Endothelial cell of umbilical vein (primary cell): ENCODE measurements around the gene DGKH. TPM values are rescaled to one million over a fixed set of nuclear protein-coding genes. Genes with fewer than 3 reads are reported as not detected.

Experiments used
- BruUV-seq: library from RNA; stranded (reverse); fragments of 400-500 nt; replicated peaks from 2 replicates; lab custom pipeline; 2021; lab: Mats Ljungman, UMichigan
- CTCF ChIA-PET: fragments of 300-600, 350-600 bp; sonication (Branson Sonifier 250); formaldehyde crosslinking; loops from one replicate; lab custom pipeline; 2021; ENCODE audit warnings: antibody characterized with exemption, inconsistent platforms; lab: Charles Lee
- POLR2A ChIA-PET: fragments of 300-600, 350-600 bp; sonication (Branson Sonifier 250); formaldehyde crosslinking; loops from one replicate; lab custom pipeline; 2021; ENCODE audit warnings: antibody characterized with exemption, inconsistent platforms; lab: Charles Lee
- DNase-seq: peaks from one replicate; pipeline ENCODE4 v3.0.0-alpha.2; 2011; ENCODE audit warnings: low read depth, low spot score
- FAIRE-seq: peaks from 2 replicates; lab custom pipeline; 2011; peaks lifted over from hg19 to GRCh38; lab: Jason Lieb, UNC
- H2AFZ ChIP-seq: 2 replicates; pipeline ENCODE4 v1.6.0; 2012; ENCODE audit warnings: low read depth, low read length, control low read depth, inconsistent platforms
- H3K27ac ChIP-seq: 2 replicates; pipeline ENCODE4 v1.5.1; 2011; ENCODE audit warnings: low read depth, mild to moderate bottlenecking, control low read depth, low read length, moderate library complexity; ENCODE audit not compliant: insufficient read depth
- H3K27me3 ChIP-seq, 2 experiments: 2 replicates each; pipeline versions ENCODE4 v1.6.0 to v1.6.1; 2011; ENCODE audit warnings: low read length in 2 of 2, mixed read lengths in 1 of 2; ENCODE audit not compliant: control insufficient read depth in 2 of 2, insufficient read depth in 2 of 2
- H3K36me3 ChIP-seq, 2 experiments: 2 replicates in 1 of 2; 3 replicates in 1 of 2; pipeline ENCODE4 v1.5.1; 2011; ENCODE audit warnings: low read length in 2 of 2, mild to moderate bottlenecking in 1 of 2, moderate library complexity in 1 of 2; ENCODE audit not compliant: control insufficient read depth in 2 of 2, insufficient read depth in 2 of 2; ENCODE audit errors: extremely low read depth in 1 of 2
- H3K4me1 ChIP-seq: 3 replicates; pipeline ENCODE4 v1.5.1; 2011; ENCODE audit warnings: mild to moderate bottlenecking, low read length; ENCODE audit not compliant: control insufficient read depth, insufficient read depth; ENCODE audit errors: extremely low read depth
- H3K4me2 ChIP-seq: 2 replicates; pipeline ENCODE4 v1.6.1; 2011; ENCODE audit warnings: low read length, control low read depth, mixed read lengths; ENCODE audit not compliant: insufficient read depth
- H3K4me3 ChIP-seq, 3 experiments: fragments of 200-600 bp in 1 of 3; sonication (generic), shearing (Covaris generic) in 1 of 3; replicated peaks in 1 of 3; 2 replicates each; pipeline ENCODE4 v1.5.1; 2011 to 2016; ENCODE audit warnings: control low read depth in 3 of 3, low read length in 3 of 3, mild to moderate bottlenecking in 2 of 3, inconsistent platforms in 1 of 3, low read depth in 1 of 3, moderate library complexity in 1 of 3; ENCODE audit not compliant: insufficient read depth in 1 of 3
- H3K79me2 ChIP-seq: 2 replicates; pipeline ENCODE4 v1.6.0; 2012; ENCODE audit warnings: low read length, inconsistent platforms; ENCODE audit not compliant: control insufficient read depth, insufficient read depth
- H3K9ac ChIP-seq: replicated peaks from 2 replicates; pipeline ENCODE3; 2011; ENCODE audit warnings: low read length, control low read depth; ENCODE audit not compliant: insufficient read depth; ENCODE audit errors: extremely low read depth
- H3K9me1 ChIP-seq: replicated peaks from 3 replicates; pipeline ENCODE4 v1.6.0; 2011; ENCODE audit warnings: mild to moderate bottlenecking, low read length; ENCODE audit not compliant: control insufficient read depth, insufficient read depth; ENCODE audit errors: extremely low read depth
- H3K9me3 ChIP-seq: replicated peaks from 2 replicates; pipeline ENCODE4 v1.5.1; 2012; ENCODE audit warnings: low read length, inconsistent platforms; ENCODE audit not compliant: control insufficient read depth, insufficient read depth
- H4K20me1 ChIP-seq: replicated peaks from 2 replicates; pipeline ENCODE3; 2011; ENCODE audit warnings: mild to moderate bottlenecking, low read length; ENCODE audit not compliant: control insufficient read depth, insufficient read depth; ENCODE audit errors: extremely low read depth
- EZH2 ChIP-seq: IDR thresholded peaks from 2 replicates; pipeline ENCODE4 v1.6.1; 2012; ENCODE audit warnings: borderline replicate concordance, low read depth, mild to moderate bottlenecking, moderate library complexity, low read length, inconsistent platforms; ENCODE audit not compliant: severe bottlenecking
- FOS ChIP-seq: IDR thresholded peaks from 2 replicates; pipeline ENCODE4 v1.6.1; 2011; ENCODE audit warnings: mild to moderate bottlenecking, low read length, moderate library complexity, borderline replicate concordance; ENCODE audit not compliant: insufficient read depth
- GATA2 ChIP-seq: IDR thresholded peaks from 2 replicates; pipeline ENCODE4 v1.7.0; 2011; ENCODE audit warnings: low read depth, mild to moderate bottlenecking, moderate library complexity, mixed read lengths, low read length; ENCODE audit not compliant: insufficient read length, insufficient read depth
- JUN ChIP-seq: IDR thresholded peaks from 2 replicates; pipeline ENCODE4 v1.6.1; 2011; ENCODE audit warnings: borderline replicate concordance, low read depth; ENCODE audit not compliant: insufficient read length, insufficient read depth
- MYC ChIP-seq: IDR thresholded peaks from one replicate; pipeline ENCODE4 v1.6.1; 2011; ENCODE audit warnings: mild to moderate bottlenecking, low read depth, low read length
- POLR2A ChIP-seq: IDR thresholded peaks from 2 replicates; pipeline ENCODE4 v1.6.1; 2012; ENCODE audit warnings: low read depth, mild to moderate bottlenecking, control low read depth, low read length
- POLR2AphosphoS5 ChIP-seq: IDR thresholded peaks from 2 replicates; pipeline ENCODE4 v1.6.1; 2012; ENCODE audit warnings: low read depth, mild to moderate bottlenecking, control low read depth, low read length, moderate library complexity; ENCODE audit not compliant: insufficient read depth
- dilution Hi-C: fragments of 300-500 bp; cut with MboI; formaldehyde crosslinking; loops from one replicate; pipeline ENCODE4 v1.15.0; 2019; ENCODE audit warnings: low sequenced_read_pairs; ENCODE audit not compliant: extremely low pct_ligation_motif_present
- intact Hi-C: fragments of 100-400 bp; cut with micrococcal nuclease; formaldehyde crosslinking; loops from one replicate; pipeline ENCODE4 v1.10.0; 2022
- polyA plus RNA-seq, 4 experiments: library from polyadenylated mRNA; depleted of rRNA in 3 of 4; stranded (reverse) in 3 of 4; unstranded in 1 of 4; fragments of >200 nt; gene quantifications; 2 replicates each; pipeline versions ENCODE4 v1.2.1 to v1.2.3, GENCODE V29; 2011 to 2012; ENCODE audit warnings: missing spikeins in 1 of 4
- total RNA-seq: library from RNA; stranded (reverse); gene quantifications from 2 replicates; pipeline ENCODE4 v1.2.3, GENCODE V29; 2021
- TF ChIP-seq, protein P1 (sequence below): IDR thresholded peaks from 2 replicates; pipeline ENCODE4 v1.6.1; 2011; ENCODE audit not compliant: insufficient read depth, insufficient read length
- TF ChIP-seq, protein P2 (sequence below), 2 donors: IDR thresholded peaks; 1 replicate in 1 of 2; 2 replicates in 1 of 2; pipeline ENCODE4 v1.5.1; 2011; ENCODE audit warnings: low read length in 2 of 2, mild to moderate bottlenecking in 2 of 2, moderate library complexity in 2 of 2, control low read depth in 1 of 2, inconsistent platforms in 1 of 2, low read depth in 1 of 2; ENCODE audit not compliant: insufficient read depth in 1 of 2; ENCODE audit errors: extremely low read depth in 1 of 2

The DGKH gene
- total and polyA plus RNA-seq, 2 donors (not counting 3 experiments of a cell fraction or from before 2014, with no cell fraction given), result 4.1 to 30.1 TPM

GRCh38 chr13:42176294-42176693 is 127.8 kb downstream of the DGKH start:
- H2AFZ ChIP-seq, result no peak overlapping the region
- H4K20me1 ChIP-seq, result no peaks in the 10 kb centered on the region
- no peak overlapping the region for H3K4me2 ChIP-seq
- dilution Hi-C loops, result no loop called here
- CTCF ChIA-PET, result interaction anchor here (1.3 kb wide), 1 partner anchor 508 kb away, joined by 4 read pairs; no protein-coding TSS in a partner anchor
- H3K79me2 ChIP-seq, result no peaks in the 10 kb centered on the region
- no TSS peak for BruUV-seq
- DNase-seq (no peak), FAIRE-seq (no peak)
- intact Hi-C loops, result no loop called here
- H3K4me1 ChIP-seq, result peaks cover 8% of the 10 kb centered on the region
- POLR2A ChIA-PET, result no interaction called here
- TF ChIP-seq MYC (no peak), POLR2AphosphoS5 (no peak), GATA2 (no peak), FOS (no peak), POLR2A (no peak), EZH2 (no peak)
- TF ChIP-seq, protein P1, sequence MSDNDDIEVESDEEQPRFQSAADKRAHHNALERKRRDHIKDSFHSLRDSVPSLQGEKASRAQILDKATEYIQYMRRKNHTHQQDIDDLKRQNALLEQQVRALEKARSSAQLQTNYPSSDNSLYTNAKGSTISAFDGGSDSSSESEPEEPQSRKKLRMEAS, result no peak
- H3K27me3 ChIP-seq, result no peaks in the 10 kb centered on the region
- no peak overlapping the region for H3K4me3 ChIP-seq
- H3K36me3 ChIP-seq, result peaks cover 0 to 7% of the 10 kb centered on the region in 2 experiments
- H3K9me3 ChIP-seq, result no peaks in the 10 kb centered on the region
- no peaks in the 10 kb centered on the region for H3K9me1 ChIP-seq
- H3K9ac ChIP-seq, result no peak overlapping the region
- H3K27ac ChIP-seq, result no peak overlapping the region

DNA sequence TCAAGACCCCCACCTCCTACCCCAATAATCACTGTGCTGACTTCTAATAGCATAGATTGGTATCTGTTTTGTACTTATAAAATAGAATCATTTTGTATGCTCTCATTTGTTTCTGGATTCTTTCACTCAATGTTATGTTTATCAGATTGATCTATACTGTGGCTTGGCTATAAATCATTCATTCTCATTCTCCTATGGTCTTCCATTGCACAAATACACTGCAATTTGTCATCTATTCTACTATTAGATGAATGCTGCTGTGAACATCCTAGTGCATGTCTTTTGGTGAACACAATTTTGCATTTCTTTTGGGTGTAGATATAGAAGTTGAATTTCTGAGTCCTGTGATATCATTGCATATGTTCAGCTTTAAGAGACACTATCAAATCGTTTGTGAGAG is 128.7 kb downstream of the DGKH start:
- H3K4me3 ChIP-seq, result no peak overlapping the region
- CTCF ChIA-PET, result interaction anchor here (1.3 kb wide), 1 partner anchor 509 kb away, joined by 4 read pairs; no protein-coding TSS in a partner anchor
- no peak overlapping the region for H3K4me2 ChIP-seq
- no peak for FAIRE-seq
- H3K27me3 ChIP-seq, result no peaks in the 10 kb centered on the region
- H3K27ac ChIP-seq, result no peak overlapping the region
- TF ChIP-seq FOS (no peak), POLR2AphosphoS5 (no peak), EZH2 (no peak), MYC (no peak), GATA2 (no peak), JUN (no peak), POLR2A (no peak)
- TF ChIP-seq, protein P2, sequence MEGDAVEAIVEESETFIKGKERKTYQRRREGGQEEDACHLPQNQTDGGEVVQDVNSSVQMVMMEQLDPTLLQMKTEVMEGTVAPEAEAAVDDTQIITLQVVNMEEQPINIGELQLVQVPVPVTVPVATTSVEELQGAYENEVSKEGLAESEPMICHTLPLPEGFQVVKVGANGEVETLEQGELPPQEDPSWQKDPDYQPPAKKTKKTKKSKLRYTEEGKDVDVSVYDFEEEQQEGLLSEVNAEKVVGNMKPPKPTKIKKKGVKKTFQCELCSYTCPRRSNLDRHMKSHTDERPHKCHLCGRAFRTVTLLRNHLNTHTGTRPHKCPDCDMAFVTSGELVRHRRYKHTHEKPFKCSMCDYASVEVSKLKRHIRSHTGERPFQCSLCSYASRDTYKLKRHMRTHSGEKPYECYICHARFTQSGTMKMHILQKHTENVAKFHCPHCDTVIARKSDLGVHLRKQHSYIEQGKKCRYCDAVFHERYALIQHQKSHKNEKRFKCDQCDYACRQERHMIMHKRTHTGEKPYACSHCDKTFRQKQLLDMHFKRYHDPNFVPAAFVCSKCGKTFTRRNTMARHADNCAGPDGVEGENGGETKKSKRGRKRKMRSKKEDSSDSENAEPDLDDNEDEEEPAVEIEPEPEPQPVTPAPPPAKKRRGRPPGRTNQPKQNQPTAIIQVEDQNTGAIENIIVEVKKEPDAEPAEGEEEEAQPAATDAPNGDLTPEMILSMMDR (IDR thresholded peaks at IDR 0.05; ENCODE audit: extremely low read depth in 1 of 2, insufficient read depth in 1 of 2, low read depth in 1 of 2, low read length in 2 of 2), result no peak
- TF ChIP-seq, protein P1, result no peak
- H3K79me2 ChIP-seq, result no peaks in the 10 kb centered on the region
- no peak for DNase-seq
- H3K9ac ChIP-seq, result no peak overlapping the region
- H3K36me3 ChIP-seq, result peaks cover 0 to 11% of the 10 kb centered on the region in 2 experiments
- intact Hi-C loops (no loop called here), dilution Hi-C loops (no loop called here)
- peaks cover 8% of the 10 kb centered on the region for H3K4me1 ChIP-seq
- H2AFZ ChIP-seq, result no peak overlapping the region
- no peaks in the 10 kb centered on the region for H3K9me3 ChIP-seq
- POLR2A ChIA-PET, result no interaction called here
- BruUV-seq, result no TSS peak
- no peaks in the 10 kb centered on the region for H4K20me1 ChIP-seq
- no peaks in the 10 kb centered on the region for H3K9me1 ChIP-seq
